HTR-8/SVneo (cell line): ENCODE results near the gene SLC66A2.

Source experiments
- DNase-seq: peaks from one replicate; pipeline ENCODE4 v3.0.0; 2011; ENCODE audit warnings: low spot score, mixed read lengths; ENCODE audit not compliant: insufficient read length
- FAIRE-seq: peaks from 2 replicates; lab custom pipeline; 2011; peaks lifted over from hg19 to GRCh38; lab: Jason Lieb, UNC

Gene SLC66A2

DNA sequence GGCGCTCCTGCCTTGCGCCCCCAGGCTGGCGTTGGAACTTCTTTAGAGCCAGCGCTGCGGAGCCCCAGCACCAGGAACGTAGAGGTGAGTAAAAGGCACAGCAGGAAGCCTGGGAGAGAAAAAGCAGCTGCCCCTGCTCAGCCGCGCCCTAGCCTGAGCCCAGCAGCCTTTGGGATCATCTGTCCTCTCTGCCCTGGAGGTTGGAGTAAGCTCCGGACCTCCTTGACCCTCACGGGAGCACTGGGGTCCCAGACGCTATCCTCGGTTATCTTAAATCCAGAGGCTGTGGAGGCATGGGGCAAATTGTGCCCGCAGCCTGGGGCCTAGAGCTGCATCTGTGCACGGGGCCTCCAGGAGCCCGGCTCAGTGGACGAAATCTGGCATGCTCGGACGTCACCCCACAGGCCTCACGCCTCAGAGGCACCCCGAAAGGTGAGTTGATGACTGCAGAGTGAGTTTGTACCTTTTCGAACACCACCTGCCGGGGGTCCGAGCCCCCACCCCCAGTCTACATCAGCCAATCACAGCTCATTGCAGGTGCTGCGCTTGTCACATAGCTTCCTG, 1.6 kb upstream of the SLC66A2 start:
- FAIRE-seq, result no peak
- no peak for DNase-seq

DNA sequence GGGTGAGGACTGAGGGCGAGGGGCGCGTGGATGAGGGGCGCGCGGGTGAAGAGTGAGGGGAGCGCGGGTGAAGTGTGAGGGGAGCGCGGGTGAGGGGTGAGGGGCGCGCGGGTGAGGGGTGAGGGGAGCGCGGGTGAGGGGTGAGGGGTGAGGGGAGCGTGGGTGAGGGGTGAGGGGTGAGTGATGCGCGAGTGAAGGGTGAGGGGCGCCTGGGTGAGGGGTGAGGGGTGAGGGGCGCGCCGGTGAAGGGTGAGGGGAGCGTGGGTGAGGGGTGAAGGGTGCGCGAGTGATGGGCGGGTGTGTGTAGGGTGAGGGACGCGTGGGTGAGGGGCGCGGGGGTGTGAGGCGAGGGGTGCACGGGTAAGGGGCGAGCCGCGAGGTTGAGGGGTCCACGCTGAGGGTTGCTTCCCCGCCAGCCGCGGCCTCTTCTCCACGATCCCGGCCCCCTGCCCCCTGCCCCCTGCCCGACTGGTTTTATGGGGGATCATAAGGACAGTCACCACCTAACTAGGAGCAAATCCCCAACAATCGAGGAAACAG, 1.1 kb upstream of the SLC66A2 start:
- FAIRE-seq (no peak), DNase-seq (no peak)

DNA sequence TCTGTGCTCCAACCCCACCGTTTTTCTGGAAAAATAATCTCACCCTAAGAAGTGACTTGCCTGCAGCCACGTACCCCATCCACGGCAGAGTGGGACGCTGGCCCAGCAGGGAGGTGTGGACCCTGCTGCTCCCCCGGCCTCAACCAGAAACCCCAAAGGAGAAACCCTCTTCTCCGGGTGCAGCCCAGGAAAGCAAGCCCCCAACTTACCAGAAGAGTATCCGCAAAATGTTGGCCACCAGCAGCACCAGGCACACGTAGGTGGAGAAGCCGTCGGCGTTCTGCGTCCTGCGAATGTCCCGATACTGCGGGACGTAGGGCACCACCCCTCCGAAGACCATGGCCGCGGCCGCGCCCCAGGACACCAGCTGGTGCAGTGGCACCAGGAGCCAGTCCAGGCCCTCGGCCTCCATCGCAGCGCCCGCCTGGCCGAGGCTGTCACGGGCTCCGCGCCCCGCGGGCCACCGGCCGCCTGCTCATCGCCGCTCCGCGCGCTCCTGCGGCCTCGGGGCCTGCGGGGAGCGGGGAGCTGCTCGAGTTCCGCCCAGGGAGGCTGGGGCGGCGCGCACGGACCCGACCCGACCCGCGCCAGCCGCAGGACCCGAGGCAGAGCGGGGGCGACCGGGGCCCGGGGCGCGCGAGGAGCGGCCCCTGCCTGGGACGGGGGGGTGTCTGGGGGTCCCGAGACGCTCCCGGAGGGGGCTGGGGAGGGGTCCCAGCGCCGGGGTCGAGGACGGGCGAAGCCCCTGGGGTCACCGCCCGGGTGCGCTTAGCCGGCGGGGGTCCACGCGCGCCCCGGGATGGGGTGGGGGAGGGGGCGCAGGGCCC, 725 bp downstream of the SLC66A2 start:
- no peak for DNase-seq
- FAIRE-seq, result no peak

DNA sequence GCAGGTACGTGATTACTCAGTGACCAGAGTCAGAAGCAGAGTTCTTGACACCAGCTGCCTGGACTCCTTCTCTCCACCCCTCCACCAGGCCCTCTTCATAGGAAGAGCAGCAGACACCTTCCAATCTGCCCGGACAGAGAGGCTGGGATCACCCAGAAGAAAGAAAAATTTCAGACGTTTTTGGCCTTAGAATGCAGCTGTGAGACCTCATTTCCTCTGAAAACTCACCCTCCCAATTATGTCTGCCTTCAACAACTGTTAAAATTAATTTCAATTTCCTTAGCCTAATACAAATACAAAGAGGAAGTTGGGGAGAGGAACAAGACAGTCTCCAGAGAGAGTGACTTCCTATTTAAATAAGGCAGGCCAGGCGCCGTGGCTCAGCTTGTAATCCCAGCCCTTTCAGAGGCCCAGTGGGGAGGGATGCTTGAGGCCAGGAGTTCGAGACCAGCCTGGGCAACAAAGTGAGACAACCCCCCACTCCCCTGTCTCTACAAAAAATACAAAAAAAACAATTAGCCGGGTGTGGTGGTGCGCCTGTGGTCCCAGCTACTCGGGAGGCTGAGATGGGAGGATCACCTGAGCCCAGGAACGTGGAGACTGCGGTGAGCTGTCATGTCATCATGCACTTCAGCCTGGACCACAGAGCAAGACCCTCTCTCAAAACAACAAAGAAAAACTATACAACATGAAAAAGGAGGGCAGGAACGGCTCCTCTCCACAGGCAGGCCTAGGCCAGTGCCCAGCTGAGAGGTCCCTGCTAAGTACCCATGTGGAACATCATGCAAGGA, 1.6 kb downstream of the SLC66A2 start:
- no peak for FAIRE-seq
- DNase-seq, result no peak

GRCh38 chr18:79948719-79949411, 2.6 kb downstream of the SLC66A2 start:
- FAIRE-seq (no peak), DNase-seq (no peak)

- DNase-seq (no peak), FAIRE-seq (no peak)
Observed at GRCh38 chr18:79947881-79948610, 3.4 kb downstream of the SLC66A2 start.

GRCh38 chr18:79947054-79947755, 4.2 kb downstream of the SLC66A2 start:
- FAIRE-seq, result no peak
- DNase-seq, result no peak

- DNase-seq, result no peak
Observed at GRCh38 chr18:79945118-79946042, 6.1 kb downstream of the SLC66A2 start.

DNA sequence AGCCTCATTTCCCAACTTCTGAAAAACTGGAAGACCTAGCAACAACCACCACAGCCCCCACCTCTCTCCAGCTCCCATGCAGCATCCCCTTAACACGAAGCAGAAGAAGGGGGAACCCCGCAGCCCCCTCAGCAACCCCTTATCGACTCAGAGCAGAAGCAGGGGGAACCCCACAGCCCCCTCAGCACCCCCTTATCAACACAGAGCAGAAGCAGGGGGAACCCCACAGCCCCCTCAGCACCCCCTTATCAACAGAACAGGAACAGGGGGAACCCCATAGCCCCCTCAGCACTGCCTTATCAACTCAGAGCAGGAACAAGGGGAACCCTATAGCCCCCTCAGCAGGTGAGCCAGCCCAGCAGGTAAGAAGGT, 6.7 kb downstream of the SLC66A2 start:
- no peak for DNase-seq
- no peak for FAIRE-seq

More at GRCh38 chr18:79945118-79946042, 6.1 kb downstream of the SLC66A2 start:
- no peak for FAIRE-seq

- no peak for DNase-seq
- no peak for FAIRE-seq
Observed at GRCh38 chr18:79944126-79944731, 7.2 kb downstream of the SLC66A2 start.

DNA sequence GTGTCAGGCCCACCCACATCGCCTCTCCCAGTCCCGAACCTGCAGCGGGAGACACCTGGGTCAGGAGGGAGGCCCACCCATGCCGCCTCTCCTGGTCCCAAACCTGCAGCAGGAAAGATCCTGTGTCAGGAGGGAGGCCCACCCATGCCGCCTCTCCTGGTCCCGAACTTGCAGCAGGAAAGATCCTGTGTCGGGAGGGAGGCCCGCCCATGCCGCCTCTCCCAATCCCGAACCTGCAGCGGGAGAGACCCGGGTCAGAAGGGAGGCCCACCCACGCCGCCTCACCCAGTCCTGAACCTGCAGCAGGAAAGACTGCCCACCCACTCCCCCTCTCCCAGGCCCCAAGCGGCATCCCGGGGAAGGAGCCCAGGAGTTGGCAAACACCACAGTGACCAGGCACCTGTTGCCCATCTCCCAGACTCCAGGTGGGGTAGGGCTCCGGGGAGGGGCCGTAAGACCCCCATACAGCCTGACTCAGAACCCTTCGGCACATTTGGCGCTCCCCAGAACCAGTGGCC, 7.8 kb downstream of the SLC66A2 start:
- DNase-seq, result no peak

GRCh38 chr18:79942786-79943607, 8.5 kb downstream of the SLC66A2 start:
- FAIRE-seq, result no peak
- DNase-seq, result no peak

More for the DNA sequence above, 7.8 kb downstream of the SLC66A2 start:
- FAIRE-seq, result no peak

GRCh38 chr18:79942211-79942610, 9.2 kb downstream of the SLC66A2 start:
- DNase-seq (no peak), FAIRE-seq (no peak)

DNA sequence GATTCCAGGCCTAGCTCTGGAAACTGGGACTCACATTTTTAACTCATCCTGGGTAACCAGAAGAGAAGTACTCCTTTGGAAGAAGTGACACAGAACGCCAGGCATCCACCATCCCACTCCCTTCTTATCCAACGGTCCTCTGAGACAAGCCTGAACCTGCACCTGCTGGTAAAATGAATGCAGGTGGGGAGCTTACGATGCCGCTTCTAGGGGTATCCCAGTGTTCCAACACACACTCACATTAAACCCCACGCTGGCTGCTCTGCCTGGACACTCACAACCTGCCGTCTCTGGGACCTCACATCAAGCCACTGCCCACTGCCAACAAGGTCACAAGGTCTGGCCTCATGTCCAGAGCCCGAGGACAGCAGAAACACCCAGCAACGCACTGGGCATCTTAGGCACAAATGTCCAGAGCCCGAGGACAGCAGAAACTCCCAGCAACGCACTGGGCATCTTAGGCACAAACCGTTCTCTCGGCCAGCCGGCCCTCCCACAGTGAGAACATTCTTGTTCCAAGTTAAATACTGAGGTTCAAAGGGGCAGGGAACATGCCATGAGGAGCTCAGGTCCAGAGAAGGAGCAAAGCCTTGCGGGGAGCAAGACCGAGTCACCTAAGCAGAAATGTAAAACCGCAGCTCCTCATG, 9.9 kb downstream of the SLC66A2 start:
- no peak for FAIRE-seq
- DNase-seq, result no peak

- DNase-seq (no peak), FAIRE-seq (no peak)
Observed at GRCh38 chr18:79940814-79941472, 10.5 kb downstream of the SLC66A2 start.
